K562 (cell line): ENCODE data around the gene CLCN2. TPM values are rescaled to one million over a fixed set of nuclear protein-coding genes. Genes with fewer than 3 reads are reported as not detected.

Experiments
- ATAC-seq: fragments of 200-7000 bp; cut with Tn5 transposase; 3 replicates; pipeline ENCODE4 v1.9.1; 2020; ENCODE audit warnings: moderate library complexity
- BruUV-seq: library from RNA; stranded (reverse); fragments of 400-500 nt; replicated peaks from 2 replicates; lab custom pipeline; 2021; lab: Mats Ljungman, UMichigan
- CTCF ChIA-PET: fragments of 300-600 bp; formaldehyde crosslinking; extraction: SDS; loops from one replicate; lab custom pipeline; 2021; ENCODE audit warnings: low intra/inter-chr PET ratio; lab: Yijun Ruan, JAX
- POLR2A ChIA-PET: fragments of 300-600, 350-650 bp; sonication (Branson Sonifier 250); formaldehyde crosslinking; extraction: SDS; loops from one replicate; lab custom pipeline; 2021; ENCODE audit warnings: antibody characterized with exemption, inconsistent platforms; lab: Yijun Ruan, JAX
- DNase-seq, 4 experiments: peaks; one replicate each; pipeline versions ENCODE4 v3.0.0 to v3.0.0-alpha.2; 2011 to 2018; ENCODE audit warnings: low spot score in 3 of 4, mixed read lengths in 3 of 4; ENCODE audit errors: extremely low read depth in 1 of 4
- FAIRE-seq: peaks from 2 replicates; lab custom pipeline; 2011; peaks lifted over from hg19 to GRCh38; lab: Jason Lieb, UNC
- H2AFZ ChIP-seq: 2 replicates; pipeline ENCODE4 v1.6.0; 2011; ENCODE audit warnings: low read depth, low read length, control low read depth, inconsistent platforms
- H3K27ac ChIP-seq: fragments of 200-600 bp; 3 replicates; pipeline ENCODE4 v1.8.0; 2011; ENCODE audit warnings: low read depth, mild to moderate bottlenecking, control low read depth, inconsistent platforms, low read length, moderate library complexity, mixed read lengths; ENCODE audit errors: extremely low read depth
- H3K27me3 ChIP-seq, 2 experiments: fragments of 300-600 bp in 1 of 2; 2 replicates in 1 of 2; 3 replicates in 1 of 2; pipeline versions ENCODE4 v1.6.0 to v1.8.0; 2011; ENCODE audit warnings: inconsistent platforms in 2 of 2, low read length in 2 of 2, mild to moderate bottlenecking in 1 of 2, mixed read lengths in 1 of 2, moderate library complexity in 1 of 2; ENCODE audit not compliant: control insufficient read depth in 2 of 2, insufficient read depth in 2 of 2
- H3K36me3 ChIP-seq: fragments of 300-600 bp; 3 replicates; pipeline ENCODE4 v1.8.0; 2011; ENCODE audit warnings: mild to moderate bottlenecking, low read length, inconsistent platforms; ENCODE audit not compliant: control insufficient read depth, insufficient read depth
- H3K4me1 ChIP-seq, 2 experiments: fragments of 200-600 bp in 1 of 2; replicated peaks in 1 of 2; 2 replicates in 1 of 2; 3 replicates in 1 of 2; pipeline versions ENCODE4 v1.5.1 to v1.8.0; 2011; ENCODE audit warnings: inconsistent platforms in 2 of 2, low read length in 2 of 2, mild to moderate bottlenecking in 1 of 2, mixed read lengths in 1 of 2, moderate library complexity in 1 of 2; ENCODE audit not compliant: control insufficient read depth in 2 of 2, insufficient read depth in 2 of 2
- H3K4me2 ChIP-seq: 2 replicates; pipeline ENCODE4 v1.6.1; 2011; ENCODE audit warnings: low read length, control low read depth, inconsistent platforms, mixed read lengths; ENCODE audit not compliant: insufficient read depth
- H3K4me3 ChIP-seq: fragments of 200-600 bp; sonication (generic), shearing (Covaris generic); 2 replicates; pipeline ENCODE4 v1.5.1; 2016; ENCODE audit warnings: control low read depth, inconsistent platforms
- H3K79me2 ChIP-seq: fragments of 200-600 bp; 3 replicates; pipeline ENCODE4 v1.8.0; 2011; ENCODE audit warnings: low read length, inconsistent platforms; ENCODE audit not compliant: control insufficient read depth, insufficient read depth
- H3K9ac ChIP-seq, 2 experiments: 2 replicates each; pipeline versions ENCODE4 v1.6.0 to v1.6.1; 2011; ENCODE audit warnings: low read depth in 2 of 2, low read length in 2 of 2, control low read depth in 1 of 2, inconsistent platforms in 1 of 2, mild to moderate bottlenecking in 1 of 2, mixed read lengths in 1 of 2; ENCODE audit not compliant: insufficient read depth in 1 of 2
- H3K9me1 ChIP-seq: one replicate; pipeline ENCODE4 v1.6.0; 2011; ENCODE audit warnings: inconsistent platforms, mild to moderate bottlenecking, low read length, moderate library complexity; ENCODE audit not compliant: control insufficient read depth, insufficient read depth
- H3K9me3 ChIP-seq: replicated peaks from 2 replicates; pipeline ENCODE4 v1.5.1; 2011; ENCODE audit warnings: low read depth, low read length, inconsistent platforms; ENCODE audit not compliant: control insufficient read depth, insufficient read depth
- H4K20me1 ChIP-seq: replicated peaks from 2 replicates; pipeline ENCODE4 v1.6.1; 2011; ENCODE audit warnings: low read length, inconsistent platforms, mixed read lengths; ENCODE audit not compliant: control insufficient read depth, insufficient read depth
- CHD2 ChIP-seq: IDR thresholded peaks from 2 replicates; pipeline ENCODE4 v1.6.1; 2011; ENCODE audit warnings: low read depth, low read length
- FOXK2 ChIP-seq, 2 experiments: fragments of 450-650 bp; IDR thresholded peaks in 1 of 2; conservative IDR thresholded peaks in 1 of 2; 2 replicates each; pipeline ENCODE4 v1.6.1; 2016; ENCODE audit warnings: low read depth in 2 of 2, mild to moderate bottlenecking in 1 of 2
- KDM5B ChIP-seq: fragments of 200-600 bp; sonication (generic); IDR thresholded peaks from 2 replicates; pipeline ENCODE4 v1.6.1; 2012; ENCODE audit warnings: low read depth, mild to moderate bottlenecking, moderate library complexity, low read length, control low read depth, inconsistent platforms; ENCODE audit not compliant: insufficient replicate concordance
- MAFK ChIP-seq: IDR thresholded peaks from 2 replicates; pipeline ENCODE4 v1.6.1; 2011; ENCODE audit warnings: low read length, improper control_type of control experiment
- MCM5 ChIP-seq: fragments of 450-650 bp; IDR thresholded peaks from 2 replicates; pipeline ENCODE4 v1.6.1; 2016; ENCODE audit warnings: low read depth
- MEIS2 ChIP-seq: fragments of 450-650 bp; IDR thresholded peaks from 2 replicates; pipeline ENCODE4 v1.6.1; 2014; ENCODE audit warnings: mild to moderate bottlenecking; ENCODE audit not compliant: partially characterized antibody
- RBFOX2 ChIP-seq: fragments of 200-400 bp; formaldehyde crosslinking; IDR thresholded peaks from 2 replicates; pipeline ENCODE4 v1.6.1; 2017; ENCODE audit warnings: low read depth, mild to moderate bottlenecking, low read length, moderate library complexity
- SMARCA5 ChIP-seq: fragments of 450-650 bp; IDR thresholded peaks from 2 replicates; pipeline ENCODE4 v1.6.1; 2016
- SP1 ChIP-seq: sonication (generic); formaldehyde crosslinking; IDR thresholded peaks from 2 replicates; pipeline ENCODE4 v1.8.1; 2022; ENCODE audit warnings: mild to moderate bottlenecking, missing genetic modification reagents
- WGBS: fragments of 100-300 bp; shearing (Covaris generic); methylation state at CpG from one replicate; pipeline ENCODE4 v1.1.6; 2016; ENCODE audit warnings: low coverage, mixed read lengths; ENCODE audit not compliant: insufficient coverage; ENCODE audit errors: missing lambda C conversion rate; 5-methylcytosine and 5-hydroxymethylcytosine counted together
- in situ Hi-C: fragments of 300-500 bp; cut with MboI; formaldehyde crosslinking; loops from 4 replicates; pipeline ENCODE4 v1.15.0; 2018; ENCODE audit warnings: inconsistent platforms, mixed read lengths
- intact Hi-C: fragments of 100-400 bp; cut with micrococcal nuclease; formaldehyde crosslinking; loops from 2 replicates; pipeline ENCODE4 v1.14.2; 2022
- polyA plus RNA-seq, 8 experiments: library from polyadenylated mRNA; depleted of rRNA in 4 of 8; stranded (reverse) in 5 of 8; unstranded in 3 of 8; fragments of >200 nt; fragmentation: Nextera tagmentation in 2 of 8; fragmentation: Illumina TruSeq in 1 of 8; extraction: Ambion mirVana in 2 of 8; extraction: Trizol in 1 of 8; gene quantifications; 2 replicates each; pipeline versions ENCODE4 v1.2.1 to v1.2.3, GENCODE V29; 2011 to 2014; ENCODE audit warnings: inconsistent platforms in 1 of 8, missing spikeins in 1 of 8
- total RNA-seq, 7 experiments: library from RNA; depleted of rRNA in 6 of 7; stranded (reverse); fragments of >200 nt in 6 of 7; fragmentation: Illumina TruSeq in 2 of 7; extraction: Trizol in 2 of 7; gene quantifications; 2 replicates each; pipeline versions ENCODE4 v1.2.1 to v1.2.3, GENCODE V29; 2011 to 2021; ENCODE audit warnings: low replicate concordance in 1 of 7
- TF ChIP-seq, protein P1 (sequence below), 2 experiments: fragments of 450-650 bp; formaldehyde crosslinking in 1 of 2; IDR thresholded peaks; 2 replicates each; pipeline versions ENCODE4 v1.4.0 to v1.6.1; 2014 to 2020; ENCODE audit warnings: mild to moderate bottlenecking in 2 of 2, borderline replicate concordance in 1 of 2, low read depth in 1 of 2
- TF ChIP-seq, protein P2 (sequence below): sonication (generic); formaldehyde crosslinking; IDR thresholded peaks from 2 replicates; pipeline ENCODE4 v1.8.0; 2022; ENCODE audit warnings: missing genetic modification reagents, mild to moderate bottlenecking, moderate library complexity, borderline replicate concordance
- TF ChIP-seq, protein P3 (sequence below), 2 experiments: fragments of 200-800 bp in 1 of 2; sonication (Bioruptor generic) in 1 of 2; sonication (generic) in 1 of 2; formaldehyde crosslinking in 1 of 2; IDR thresholded peaks in 1 of 2; conservative IDR thresholded peaks in 1 of 2; 2 replicates each; pipeline versions ENCODE4 v1.5.0 to v1.6.1; 2016 to 2020; ENCODE audit warnings: missing compliant biosample characterization in 1 of 2, missing genetic modification characterization in 1 of 2, missing genetic modification reagents in 1 of 2

CLCN2 gene
- total and polyA plus RNA-seq, 9 of the 15 experiments (the other 6 are each of a cell fraction or from before 2014, with no cell fraction given), result 0.10 to 14.0 (median 6.9) TPM

DNA sequence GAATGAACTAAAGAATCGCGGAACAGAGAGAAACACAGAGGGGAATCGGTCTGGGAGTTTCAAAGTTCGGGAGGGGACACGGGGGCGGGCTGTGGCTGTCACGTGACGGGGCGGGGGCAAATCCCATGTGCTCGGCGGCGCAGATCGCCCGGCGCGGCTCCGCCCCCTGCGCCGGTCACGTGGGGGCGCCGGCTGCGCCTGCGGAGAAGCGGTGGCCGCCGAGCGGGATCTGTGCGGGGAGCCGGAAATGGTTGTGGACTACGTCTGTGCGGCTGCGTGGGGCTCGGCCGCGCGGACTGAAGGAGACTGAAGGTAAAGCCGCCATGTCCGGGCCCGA lies 47.1 kb downstream of the CLCN2 start, which contains the start of gene EIF4G1:
Gene EIF4G1 (plus strand): TSS at position 244 of the 337 bp plus-strand sequence. CDS start 1,191 bp downstream, outside the sequence.
- ATAC-seq (peak; percentile 92), FAIRE-seq (peak; percentile 84), DNase-seq (peak; percentile 94 to 97 (median 96))
- Histone ChIP-seq H3K36me3 (peaks cover 45% of the 10 kb centered on the region), H2AFZ (peak within 1 kb of the TSS; percentile 84), H3K4me1 (peaks cover 13 to 31% of the 10 kb centered on the region in 2 experiments; a peak in 4 of 5 replicates), H4K20me1 (peaks cover 36% of the 10 kb centered on the region), H3K79me2 (peaks cover 50% of the 10 kb centered on the region), H3K27ac (peak within 1 kb of the TSS; percentile 94), H3K27me3 (no peaks in the 10 kb centered on the region), H3K4me2 (peak within 1 kb of the TSS; percentile 99), H3K9me1 (peaks cover 10% of the 10 kb centered on the region), H3K9me3 (no peaks in the 10 kb centered on the region), H3K9ac (peak within 1 kb of the TSS; percentile 99 to 100), H3K4me3 (peak within 1 kb of the TSS; percentile 100)
- in situ Hi-C loops, result no loop called here
- intact Hi-C loops, result loop anchor here (2.0 kb wide), 1 partner anchor 16 kb away; the partner anchor contains the start of gene PSMD2
- ChIA-PET CTCF (no interaction called here), POLR2A (no interaction called here)
- 2% methylated on average over 10 of the region's 40 CpGs for WGBS
- BruUV-seq, result no TSS peak
- TF ChIP-seq MAFK (no peak), SMARCA5 (no peak), RBFOX2 (peak; percentile 56), FOXK2 (conservative IDR thresholded peaks at IDR 0.05 in 1 of 2, IDR thresholded peaks at IDR 0.05 in 1 of 2; ENCODE audit: low read depth in 2 of 2) (peak; percentile 49 to 82; a peak in 2 of 4 replicates), CHD2 (peak; percentile 24; the same call in 1 of the 2 replicates), KDM5B (peak; percentile 87), SP1 (CRISPR knock-in tag) (peak; percentile 56), MCM5 (no peak), MEIS2 (peak; percentile 66)
- TF ChIP-seq, protein P1, sequence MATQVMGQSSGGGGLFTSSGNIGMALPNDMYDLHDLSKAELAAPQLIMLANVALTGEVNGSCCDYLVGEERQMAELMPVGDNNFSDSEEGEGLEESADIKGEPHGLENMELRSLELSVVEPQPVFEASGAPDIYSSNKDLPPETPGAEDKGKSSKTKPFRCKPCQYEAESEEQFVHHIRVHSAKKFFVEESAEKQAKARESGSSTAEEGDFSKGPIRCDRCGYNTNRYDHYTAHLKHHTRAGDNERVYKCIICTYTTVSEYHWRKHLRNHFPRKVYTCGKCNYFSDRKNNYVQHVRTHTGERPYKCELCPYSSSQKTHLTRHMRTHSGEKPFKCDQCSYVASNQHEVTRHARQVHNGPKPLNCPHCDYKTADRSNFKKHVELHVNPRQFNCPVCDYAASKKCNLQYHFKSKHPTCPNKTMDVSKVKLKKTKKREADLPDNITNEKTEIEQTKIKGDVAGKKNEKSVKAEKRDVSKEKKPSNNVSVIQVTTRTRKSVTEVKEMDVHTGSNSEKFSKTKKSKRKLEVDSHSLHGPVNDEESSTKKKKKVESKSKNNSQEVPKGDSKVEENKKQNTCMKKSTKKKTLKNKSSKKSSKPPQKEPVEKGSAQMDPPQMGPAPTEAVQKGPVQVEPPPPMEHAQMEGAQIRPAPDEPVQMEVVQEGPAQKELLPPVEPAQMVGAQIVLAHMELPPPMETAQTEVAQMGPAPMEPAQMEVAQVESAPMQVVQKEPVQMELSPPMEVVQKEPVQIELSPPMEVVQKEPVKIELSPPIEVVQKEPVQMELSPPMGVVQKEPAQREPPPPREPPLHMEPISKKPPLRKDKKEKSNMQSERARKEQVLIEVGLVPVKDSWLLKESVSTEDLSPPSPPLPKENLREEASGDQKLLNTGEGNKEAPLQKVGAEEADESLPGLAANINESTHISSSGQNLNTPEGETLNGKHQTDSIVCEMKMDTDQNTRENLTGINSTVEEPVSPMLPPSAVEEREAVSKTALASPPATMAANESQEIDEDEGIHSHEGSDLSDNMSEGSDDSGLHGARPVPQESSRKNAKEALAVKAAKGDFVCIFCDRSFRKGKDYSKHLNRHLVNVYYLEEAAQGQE (IDR thresholded peaks at IDR 0.05; ENCODE audit: borderline replicate concordance), result peak; percentile 91
- TF ChIP-seq, protein P1 (CRISPR knock-in tag; IDR thresholded peaks at IDR 0.05; ENCODE audit: low read depth), result no peak
- TF ChIP-seq, protein P2, sequence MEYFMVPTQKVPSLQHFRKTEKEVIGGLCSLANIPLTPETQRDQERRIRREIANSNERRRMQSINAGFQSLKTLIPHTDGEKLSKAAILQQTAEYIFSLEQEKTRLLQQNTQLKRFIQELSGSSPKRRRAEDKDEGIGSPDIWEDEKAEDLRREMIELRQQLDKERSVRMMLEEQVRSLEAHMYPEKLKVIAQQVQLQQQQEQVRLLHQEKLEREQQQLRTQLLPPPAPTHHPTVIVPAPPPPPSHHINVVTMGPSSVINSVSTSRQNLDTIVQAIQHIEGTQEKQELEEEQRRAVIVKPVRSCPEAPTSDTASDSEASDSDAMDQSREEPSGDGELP (CRISPR knock-in tag), result peak; percentile 26; the same call in 1 of the 2 replicates
- TF ChIP-seq, protein P3, sequence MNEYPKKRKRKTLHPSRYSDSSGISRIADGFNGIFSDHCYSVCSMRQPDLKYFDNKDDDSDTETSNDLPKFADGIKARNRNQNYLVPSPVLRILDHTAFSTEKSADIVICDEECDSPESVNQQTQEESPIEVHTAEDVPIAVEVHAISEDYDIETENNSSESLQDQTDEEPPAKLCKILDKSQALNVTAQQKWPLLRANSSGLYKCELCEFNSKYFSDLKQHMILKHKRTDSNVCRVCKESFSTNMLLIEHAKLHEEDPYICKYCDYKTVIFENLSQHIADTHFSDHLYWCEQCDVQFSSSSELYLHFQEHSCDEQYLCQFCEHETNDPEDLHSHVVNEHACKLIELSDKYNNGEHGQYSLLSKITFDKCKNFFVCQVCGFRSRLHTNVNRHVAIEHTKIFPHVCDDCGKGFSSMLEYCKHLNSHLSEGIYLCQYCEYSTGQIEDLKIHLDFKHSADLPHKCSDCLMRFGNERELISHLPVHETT (CRISPR knock-in tag; conservative IDR thresholded peaks at IDR 0.05 in 1 of 2, IDR thresholded peaks at IDR 0.05 in 1 of 2), result peak in 1 of 2 experiments; percentile 71; a peak in 1 of 4 replicates
